ENCODE data around the gene ALDH1B1.

- no peak for TF ChIP-seq ZNF281 (CRISPR knock-in tag; IDR thresholded peaks at IDR 0.05)
- TF ChIP-seq, protein P1, sequence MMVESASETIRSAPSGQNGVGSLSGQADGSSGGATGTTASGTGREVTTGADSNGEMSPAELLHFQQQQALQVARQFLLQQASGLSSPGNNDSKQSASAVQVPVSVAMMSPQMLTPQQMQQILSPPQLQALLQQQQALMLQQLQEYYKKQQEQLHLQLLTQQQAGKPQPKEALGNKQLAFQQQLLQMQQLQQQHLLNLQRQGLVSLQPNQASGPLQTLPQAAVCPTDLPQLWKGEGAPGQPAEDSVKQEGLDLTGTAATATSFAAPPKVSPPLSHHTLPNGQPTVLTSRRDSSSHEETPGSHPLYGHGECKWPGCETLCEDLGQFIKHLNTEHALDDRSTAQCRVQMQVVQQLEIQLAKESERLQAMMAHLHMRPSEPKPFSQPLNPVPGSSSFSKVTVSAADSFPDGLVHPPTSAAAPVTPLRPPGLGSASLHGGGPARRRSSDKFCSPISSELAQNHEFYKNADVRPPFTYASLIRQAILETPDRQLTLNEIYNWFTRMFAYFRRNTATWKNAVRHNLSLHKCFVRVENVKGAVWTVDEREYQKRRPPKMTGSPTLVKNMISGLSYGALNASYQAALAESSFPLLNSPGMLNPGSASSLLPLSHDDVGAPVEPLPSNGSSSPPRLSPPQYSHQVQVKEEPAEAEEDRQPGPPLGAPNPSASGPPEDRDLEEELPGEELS (CRISPR knock-in tag; IDR thresholded peaks at IDR 0.05) = no peak
- no peak for TF ChIP-seq CREB1 (CRISPR knock-in tag; IDR thresholded peaks at IDR 0.05)
- TF ChIP-seq, protein P2, sequence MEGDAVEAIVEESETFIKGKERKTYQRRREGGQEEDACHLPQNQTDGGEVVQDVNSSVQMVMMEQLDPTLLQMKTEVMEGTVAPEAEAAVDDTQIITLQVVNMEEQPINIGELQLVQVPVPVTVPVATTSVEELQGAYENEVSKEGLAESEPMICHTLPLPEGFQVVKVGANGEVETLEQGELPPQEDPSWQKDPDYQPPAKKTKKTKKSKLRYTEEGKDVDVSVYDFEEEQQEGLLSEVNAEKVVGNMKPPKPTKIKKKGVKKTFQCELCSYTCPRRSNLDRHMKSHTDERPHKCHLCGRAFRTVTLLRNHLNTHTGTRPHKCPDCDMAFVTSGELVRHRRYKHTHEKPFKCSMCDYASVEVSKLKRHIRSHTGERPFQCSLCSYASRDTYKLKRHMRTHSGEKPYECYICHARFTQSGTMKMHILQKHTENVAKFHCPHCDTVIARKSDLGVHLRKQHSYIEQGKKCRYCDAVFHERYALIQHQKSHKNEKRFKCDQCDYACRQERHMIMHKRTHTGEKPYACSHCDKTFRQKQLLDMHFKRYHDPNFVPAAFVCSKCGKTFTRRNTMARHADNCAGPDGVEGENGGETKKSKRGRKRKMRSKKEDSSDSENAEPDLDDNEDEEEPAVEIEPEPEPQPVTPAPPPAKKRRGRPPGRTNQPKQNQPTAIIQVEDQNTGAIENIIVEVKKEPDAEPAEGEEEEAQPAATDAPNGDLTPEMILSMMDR (IDR thresholded peaks at IDR 0.05) = no peak
- no peak for TF ChIP-seq OVOL2 (CRISPR knock-in tag; IDR thresholded peaks at IDR 0.05; ENCODE audit: borderline replicate concordance)
- TF ChIP-seq USF2 (CRISPR knock-in tag; IDR thresholded peaks at IDR 0.05) = no peak
- TF ChIP-seq ZNF416 (CRISPR knock-in tag; IDR thresholded peaks at IDR 0.05) = no peak
- no peak for TF ChIP-seq NR3C1 (CRISPR knock-in tag; conservative IDR thresholded peaks at IDR 0.05; ENCODE audit: low read depth)
- no peak for TF ChIP-seq FOXJ3 (CRISPR knock-in tag; IDR thresholded peaks at IDR 0.05; ENCODE audit: borderline replicate concordance)
- no peak for TF ChIP-seq ATF6 (CRISPR knock-in tag; IDR thresholded peaks at IDR 0.05)
- TF ChIP-seq SMAD3 (CRISPR knock-in tag; IDR thresholded peaks at IDR 0.05; ENCODE audit: borderline replicate concordance) = no peak
- no peak for TF ChIP-seq CBFB (CRISPR knock-in tag; IDR thresholded peaks at IDR 0.05; ENCODE audit: low read depth)
Observed at GRCh38 chr9:38418366-38418765, 25.9 kb downstream of the ALDH1B1 start.

All from WTC11 (cell line).